ENCODE data around the gene KCNC3. TPM values are rescaled to one million over a fixed set of nuclear protein-coding genes. Genes with fewer than 3 reads are reported as not detected.

Gene KCNC3
- total and polyA plus RNA-seq, 2 of the 4 experiments (the other 2 are of a cell fraction): 0.07 TPM; not detected in 1

GRCh38 chr19:50331994-50332243 lies 2.7 kb upstream of the KCNC3 start:
- no TSS peak for BruUV-seq (replicated peaks)
- dilution Hi-C loops (cut with HindIII; ENCODE audit: low sequenced_read_pairs, unreplicated experiment): no loop called here
- H4K5ac ChIP-seq (ENCODE audit: low read depth, low read length): no peak overlapping the region

More at GRCh38 chr19:50331994-50332243, 2.7 kb upstream of the KCNC3 start:
- H4K91ac ChIP-seq (ENCODE audit: insufficient read depth, low read depth, low read length): no peak overlapping the region
- H4K20me1 ChIP-seq (ENCODE audit: insufficient read depth, low read length): no peaks in the 10 kb centered on the region
- no peak overlapping the region for H3K4me3 ChIP-seq (ENCODE audit: insufficient read depth, low read depth, low read length)
- CTCF ChIA-PET: no interaction called here
- intact Hi-C loops (cut with micrococcal nuclease): no loop called here
- no peak overlapping the region for H3K4ac ChIP-seq (ENCODE audit: low read depth, low read length)
- H3K9me3 ChIP-seq (ENCODE audit: control insufficient read depth, insufficient read depth, low read length): peaks cover 11% of the 10 kb centered on the region
- DNase-seq: no peak
- no peaks in the 10 kb centered on the region for H3K79me1 ChIP-seq (ENCODE audit: low read depth in 1 of 2, low read length in 2 of 2)
- no peak overlapping the region for H3K27ac ChIP-seq (ENCODE audit: insufficient read depth, low read length)
- H2AK9ac ChIP-seq (replicated peaks; ENCODE audit: low read depth, low read length, poor library complexity): no peak overlapping the region
- no CpG with 5 or more reads among the region's 2 CpGs for WGBS, 2 experiments (ENCODE audit: extremely low coverage in 2 of 2, insufficient read length in 1 of 2)
- H3K18ac ChIP-seq (ENCODE audit: low read depth, low read length): no peak overlapping the region
- H3K4me2 ChIP-seq (ENCODE audit: low read depth, low read length): no peak overlapping the region
- no peak overlapping the region for H2BK5ac ChIP-seq (ENCODE audit: low read depth, low read length, poor library complexity, severe bottlenecking)
- in situ Hi-C loops (cut with MboI; ENCODE audit: low sequenced_read_pairs): no loop called here
- H2AFZ ChIP-seq (replicated peaks; ENCODE audit: low read length, poor library complexity): no peak overlapping the region
- no peak for TF ChIP-seq RFX5 (IDR thresholded peaks at IDR 0.05; ENCODE audit: low read depth, low read length)
- no peak for TF ChIP-seq MAFK (IDR thresholded peaks at IDR 0.05; ENCODE audit: low read depth, low read length)
- no peak for TF ChIP-seq ELK1 (IDR thresholded peaks at IDR 0.05; ENCODE audit: borderline replicate concordance, low read depth, low read length)
- TF ChIP-seq FOS (IDR thresholded peaks at IDR 0.05; ENCODE audit: low read depth, low read length): no peak
- H4K8ac ChIP-seq (ENCODE audit: low read depth in 2 of 2, low read length in 2 of 2): no peak overlapping the region
- POLR2A ChIA-PET (ENCODE audit: unreplicated experiment): no interaction called here
- H3K4me1 ChIP-seq (ENCODE audit: control insufficient read depth, insufficient read depth, low read length): no peaks in the 10 kb centered on the region
- H3K27me3 ChIP-seq (ENCODE audit: control insufficient read depth, insufficient read depth, low read length): peaks cover 44% of the 10 kb centered on the region
- ATAC-seq (ENCODE audit: low read depth): no peak
- no peak overlapping the region for H2AK5ac ChIP-seq (ENCODE audit: low read depth, low read length)
- no peak overlapping the region for H2BK15ac ChIP-seq (ENCODE audit: low read depth, low read length)
- no peaks in the 10 kb centered on the region for H3K36me3 ChIP-seq (ENCODE audit: control insufficient read depth, insufficient read depth, low read length)
- H2BK120ac ChIP-seq (ENCODE audit: low read depth, low read length): no peak overlapping the region
- H3K56ac ChIP-seq (ENCODE audit: extremely low read depth, insufficient read depth, low read length): no peak overlapping the region
- no peak overlapping the region for H3K9ac ChIP-seq (ENCODE audit: low read depth, low read length)
- no peak overlapping the region for H3K14ac ChIP-seq (replicated peaks; ENCODE audit: low read depth, low read length)
- H2BK20ac ChIP-seq (ENCODE audit: low read depth, low read length): no peak overlapping the region
- no peaks in the 10 kb centered on the region; the same call in 1 of the 2 replicates for H3K9me1 ChIP-seq (ENCODE audit: insufficient read depth, low read length)
- H3K23ac ChIP-seq (ENCODE audit: low read depth, low read length): no peak overlapping the region

All from IMR-90 (cell line).